Kidney epithelial cell (primary cell): ENCODE measurements around the gene LIG3. TPM values are rescaled to one million over a fixed set of nuclear protein-coding genes. Genes with fewer than 3 reads are reported as not detected.

Experiments used
- DNase-seq: peaks from one replicate; pipeline ENCODE4 v3.0.0-alpha.2; 2010; ENCODE audit warnings: low read depth
- H3K27me3 ChIP-seq: 2 replicates; pipeline ENCODE4 v1.6.0; 2011; ENCODE audit warnings: low read length; ENCODE audit not compliant: control insufficient read depth, insufficient read depth
- H3K36me3 ChIP-seq: 2 replicates; pipeline ENCODE4 v1.5.1; 2011; ENCODE audit warnings: low read length; ENCODE audit not compliant: control insufficient read depth, insufficient read depth
- H3K4me3 ChIP-seq: 2 replicates; pipeline ENCODE4 v1.5.1; 2011; ENCODE audit warnings: low read depth, mild to moderate bottlenecking, control low read depth, low read length
- total RNA-seq: library from RNA; depleted of rRNA; stranded (reverse); fragments of >200 nt; gene quantifications from 2 replicates; pipeline ENCODE4 v1.2.3, GENCODE V29; 2015
- TF ChIP-seq, protein P1 (sequence below): IDR thresholded peaks from 2 replicates; pipeline ENCODE4 v1.5.1; 2011; ENCODE audit warnings: mild to moderate bottlenecking, moderate library complexity, low read length, control low read depth, inconsistent platforms; ENCODE audit not compliant: insufficient read depth, poor library complexity, severe bottlenecking

The LIG3 gene
- total RNA-seq, 1 donor from 2014 or later: 35.2 TPM

DNA sequence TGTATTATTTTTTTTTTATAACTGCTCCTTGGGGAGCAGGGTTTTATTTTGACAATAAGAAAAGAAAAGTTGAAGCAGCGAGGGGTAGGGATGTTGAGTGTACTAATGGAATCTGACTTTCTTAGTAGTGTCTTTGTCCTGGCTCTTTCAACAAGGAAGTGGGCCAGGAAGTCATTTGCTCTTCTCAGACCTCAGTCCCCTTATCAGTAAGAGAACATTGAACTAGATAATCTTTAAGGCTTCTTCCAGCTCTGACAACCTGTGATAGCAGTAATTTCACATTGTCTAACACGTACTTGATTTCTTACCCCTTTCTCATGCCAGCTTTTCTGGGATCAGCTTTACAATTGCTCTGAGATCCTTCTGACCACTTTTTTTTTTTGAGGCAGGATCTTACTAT is 8.3 kb downstream of the LIG3 start:
- Histone ChIP-seq H3K27me3 (no peaks in the 10 kb centered on the region), H3K36me3 (no peaks in the 10 kb centered on the region), H3K4me3 (no peak overlapping the region)
- no peak for DNase-seq
- TF ChIP-seq, protein P1, sequence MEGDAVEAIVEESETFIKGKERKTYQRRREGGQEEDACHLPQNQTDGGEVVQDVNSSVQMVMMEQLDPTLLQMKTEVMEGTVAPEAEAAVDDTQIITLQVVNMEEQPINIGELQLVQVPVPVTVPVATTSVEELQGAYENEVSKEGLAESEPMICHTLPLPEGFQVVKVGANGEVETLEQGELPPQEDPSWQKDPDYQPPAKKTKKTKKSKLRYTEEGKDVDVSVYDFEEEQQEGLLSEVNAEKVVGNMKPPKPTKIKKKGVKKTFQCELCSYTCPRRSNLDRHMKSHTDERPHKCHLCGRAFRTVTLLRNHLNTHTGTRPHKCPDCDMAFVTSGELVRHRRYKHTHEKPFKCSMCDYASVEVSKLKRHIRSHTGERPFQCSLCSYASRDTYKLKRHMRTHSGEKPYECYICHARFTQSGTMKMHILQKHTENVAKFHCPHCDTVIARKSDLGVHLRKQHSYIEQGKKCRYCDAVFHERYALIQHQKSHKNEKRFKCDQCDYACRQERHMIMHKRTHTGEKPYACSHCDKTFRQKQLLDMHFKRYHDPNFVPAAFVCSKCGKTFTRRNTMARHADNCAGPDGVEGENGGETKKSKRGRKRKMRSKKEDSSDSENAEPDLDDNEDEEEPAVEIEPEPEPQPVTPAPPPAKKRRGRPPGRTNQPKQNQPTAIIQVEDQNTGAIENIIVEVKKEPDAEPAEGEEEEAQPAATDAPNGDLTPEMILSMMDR: no peak

DNA sequence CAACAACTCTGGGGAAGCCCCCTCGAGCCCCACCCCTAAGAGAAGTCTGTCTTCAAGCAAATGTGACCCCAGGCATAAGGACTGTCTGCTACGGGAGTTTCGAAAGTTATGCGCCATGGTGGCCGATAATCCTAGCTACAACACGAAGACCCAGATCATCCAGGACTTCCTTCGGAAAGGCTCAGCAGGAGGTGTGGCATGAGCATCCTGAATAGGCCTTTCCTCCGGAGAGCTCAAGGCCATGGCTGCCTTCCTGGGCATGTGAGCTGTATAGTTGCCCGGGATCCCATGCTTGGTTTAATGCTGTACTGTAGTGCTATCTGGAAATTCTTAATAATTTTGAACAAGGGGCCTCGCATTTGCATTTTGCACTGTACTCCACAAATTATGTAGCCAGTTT is 9.2 kb downstream of the LIG3 start:
- H3K4me3 ChIP-seq: no peak overlapping the region
- TF ChIP-seq, protein P1: no peak
- H3K36me3 ChIP-seq: no peaks in the 10 kb centered on the region

DNA sequence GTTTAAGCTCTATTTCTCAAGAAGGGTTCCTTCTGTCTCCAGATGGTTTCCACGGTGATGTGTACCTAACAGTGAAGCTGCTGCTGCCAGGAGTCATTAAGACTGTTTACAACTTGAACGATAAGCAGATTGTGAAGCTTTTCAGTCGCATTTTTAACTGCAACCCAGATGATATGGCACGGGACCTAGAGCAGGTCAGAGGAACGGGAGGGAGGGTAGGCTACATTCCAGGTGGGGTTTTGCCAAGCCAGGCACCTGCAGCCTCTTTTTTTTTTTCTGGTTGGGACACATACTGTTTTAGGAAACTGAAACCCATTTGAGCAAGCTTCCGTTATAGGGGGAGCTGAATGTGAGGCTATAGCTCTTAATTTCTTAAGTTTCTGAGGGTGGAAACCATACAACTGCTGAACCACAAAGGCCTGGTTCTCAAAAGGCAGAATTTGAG is 10.6 kb downstream of the LIG3 start:
- TF ChIP-seq, protein P1: no peak
- Histone ChIP-seq H3K27me3 (no peaks in the 10 kb centered on the region), H3K36me3 (no peaks in the 10 kb centered on the region), H3K4me3 (no peak overlapping the region)
- DNase-seq: no peak

More for the DNA sequence above, 9.2 kb downstream of the LIG3 start:
- H3K27me3 ChIP-seq: no peaks in the 10 kb centered on the region
- no peak for DNase-seq

DNA sequence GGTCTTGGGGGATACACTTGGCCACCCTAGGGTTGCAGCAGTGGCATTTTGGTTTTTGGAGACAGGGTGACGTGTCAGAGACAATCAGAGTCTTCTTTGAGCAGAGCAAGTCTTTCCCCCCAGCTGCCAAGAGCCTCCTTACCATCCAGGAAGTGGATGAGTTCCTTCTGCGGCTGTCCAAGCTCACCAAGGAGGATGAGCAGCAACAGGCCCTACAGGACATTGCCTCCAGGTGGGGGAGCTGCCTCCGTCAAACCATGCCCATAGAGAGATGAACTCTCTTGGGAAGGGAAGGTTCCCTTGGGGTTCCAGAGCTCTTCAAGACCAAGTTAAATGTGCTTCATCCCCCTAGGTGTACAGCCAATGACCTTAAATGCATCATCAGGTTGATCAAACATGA is 11.3 kb downstream of the LIG3 start:
- Histone ChIP-seq H3K27me3 (no peaks in the 10 kb centered on the region), H3K4me3 (no peak overlapping the region), H3K36me3 (no peaks in the 10 kb centered on the region)
- DNase-seq: no peak
- TF ChIP-seq, protein P1: no peak

DNA sequence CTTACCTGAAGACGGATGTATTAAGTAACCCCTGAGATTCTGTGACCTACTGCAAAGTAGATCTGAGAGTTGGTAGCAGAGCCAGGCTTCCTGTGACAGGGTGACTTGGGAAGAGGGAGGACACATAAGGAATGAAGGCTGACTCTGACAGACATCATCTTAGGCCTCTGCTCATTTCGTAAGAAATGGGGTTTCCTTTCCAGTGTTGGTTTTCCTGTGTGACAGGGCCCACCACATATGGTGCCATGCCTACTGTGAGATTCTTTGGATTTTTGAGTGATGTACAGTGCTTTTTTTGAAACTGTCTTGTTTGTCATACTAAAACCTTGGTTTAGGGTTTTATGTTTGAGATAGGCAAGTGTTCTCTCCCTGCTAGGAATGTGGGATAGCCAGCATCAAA is 12.7 kb downstream of the LIG3 start:
- no peak for DNase-seq
- H3K27me3 ChIP-seq: no peaks in the 10 kb centered on the region
- no peak overlapping the region for H3K4me3 ChIP-seq
- no peaks in the 10 kb centered on the region for H3K36me3 ChIP-seq
- TF ChIP-seq, protein P1: no peak
